Retinal pigment epithelial cell (primary cell): ENCODE data around the gene MKRN2.
"Not testable (repeated sequence)": the region's sequence is repeated elsewhere in the genome, so short reads cannot be mapped to it uniquely, and the experiment has no call there.

Experiments
- DNase-seq: peaks from one replicate; pipeline ENCODE4 v3.0.0-alpha.2; 2010; ENCODE audit warnings: low read depth
- H3K4me3 ChIP-seq: 2 replicates; pipeline ENCODE4 v1.5.1; 2011; ENCODE audit warnings: mild to moderate bottlenecking, low read length, control low read depth, moderate library complexity
- CTCF ChIP-seq: conservative IDR thresholded peaks from 2 replicates; pipeline ENCODE4 v1.5.1; 2011; ENCODE audit warnings: low read depth, low read length, control low read depth, inconsistent platforms

MKRN2 gene

GRCh38 chr3:12615266-12615665, 58.4 kb downstream of the MKRN2 start:
- no peak for DNase-seq
- TF ChIP-seq CTCF = no peak
- H3K4me3 ChIP-seq = no peak overlapping the region

- TF ChIP-seq CTCF = no peak
- DNase-seq = no peak
- H3K4me3 ChIP-seq = no peak overlapping the region
These were observed 61.5 kb downstream of the MKRN2 start for GRCh38 chr3:12618426-12618825.

GRCh38 chr3:12620305-12620704, 63.4 kb downstream of the MKRN2 start:
- H3K4me3 ChIP-seq = no peak overlapping the region
- TF ChIP-seq CTCF = no peak
- no peak for DNase-seq

- TF ChIP-seq CTCF = no peak
- DNase-seq = no peak
- H3K4me3 ChIP-seq = no peak overlapping the region
These were observed 63.8 kb downstream of the MKRN2 start for GRCh38 chr3:12620729-12621128.

GRCh38 chr3:12622335-12622734, 65.4 kb downstream of the MKRN2 start:
- H3K4me3 ChIP-seq = no peak overlapping the region
- DNase-seq = no peak
- TF ChIP-seq CTCF = no peak

- H3K4me3 ChIP-seq = no peak overlapping the region
- no peak for TF ChIP-seq CTCF
- no peak for DNase-seq
These were observed 67.2 kb downstream of the MKRN2 start for GRCh38 chr3:12624056-12624455.

GRCh38 chr3:12624964-12625363, 68.1 kb downstream of the MKRN2 start:
- H3K4me3 ChIP-seq, DNase-seq: not testable (repeated sequence)

- TF ChIP-seq CTCF = no peak
- DNase-seq = no peak
- H3K4me3 ChIP-seq = no peak overlapping the region
These were observed 70.5 kb downstream of the MKRN2 start for GRCh38 chr3:12627370-12627769.
